Measurements from ENCODE around the gene MAGEB4.

Gene MAGEB4

GRCh38 chrX:30220661-30221060, 21.1 kb upstream of the MAGEB4 start:
- no peak for DNase-seq (ENCODE audit: low read depth, low spot score)
- TF ChIP-seq CTCF (IDR thresholded peaks at IDR 0.05; ENCODE audit: low read depth, low read length): no peak
- H3K4me3 ChIP-seq (ENCODE audit: low read depth, low read length): no peak overlapping the region
- in situ Hi-C loops (cut with HindIII; ENCODE audit: low sequenced_read_pairs): no loop called here

- no peak for DNase-seq (ENCODE audit: low read depth, low spot score)
- no peak overlapping the region for H3K4me3 ChIP-seq (ENCODE audit: low read depth, low read length)
- TF ChIP-seq CTCF (IDR thresholded peaks at IDR 0.05; ENCODE audit: low read depth, low read length): no peak
- in situ Hi-C loops (cut with HindIII; ENCODE audit: low sequenced_read_pairs): no loop called here
Measured at GRCh38 chrX:30224536-30224935, 17.3 kb upstream of the MAGEB4 start.

- no peak for TF ChIP-seq CTCF (IDR thresholded peaks at IDR 0.05; ENCODE audit: low read depth, low read length)
- in situ Hi-C loops (cut with HindIII; ENCODE audit: low sequenced_read_pairs): no loop called here
- no peak overlapping the region for H3K4me3 ChIP-seq (ENCODE audit: low read depth, low read length)
- no peak for DNase-seq (ENCODE audit: low read depth, low spot score)
Measured at GRCh38 chrX:30228526-30228925, 13.3 kb upstream of the MAGEB4 start.

GRCh38 chrX:30230395-30230794, 11.4 kb upstream of the MAGEB4 start, which contains the start of gene MAGEB3:
Gene MAGEB3, plus strand, starts transcription at chrX:30230657. Its CDS starts 5,268 bp downstream, at chrX:30235925.
- DNase-seq (ENCODE audit: low read depth, low spot score): no peak
- TF ChIP-seq CTCF (IDR thresholded peaks at IDR 0.05; ENCODE audit: low read depth, low read length): no peak
- in situ Hi-C loops (cut with HindIII; ENCODE audit: low sequenced_read_pairs): no loop called here
- H3K4me3 ChIP-seq (ENCODE audit: low read depth, low read length): no peak within 1 kb of the TSS

GRCh38 chrX:30246769-30247489, 5.1 kb downstream of the MAGEB4 start, which contains the start of gene MAGEB1:
Gene MAGEB1, plus strand, starts transcription at chrX:30247146. Its CDS starts 3,348 bp downstream, at chrX:30250494.
- in situ Hi-C loops (cut with HindIII; ENCODE audit: low sequenced_read_pairs): no loop called here
- no peak for TF ChIP-seq CTCF (IDR thresholded peaks at IDR 0.05; ENCODE audit: low read depth, low read length)
- H3K4me3 ChIP-seq (ENCODE audit: low read depth, low read length): no peak within 1 kb of the TSS
- no peak for DNase-seq (ENCODE audit: low read depth, low spot score)

GRCh38 chrX:30248854-30249253, 7.1 kb downstream of the MAGEB4 start:
- no peak overlapping the region for H3K4me3 ChIP-seq (ENCODE audit: low read depth, low read length)
- in situ Hi-C loops (cut with HindIII; ENCODE audit: low sequenced_read_pairs): no loop called here
- no peak for DNase-seq (ENCODE audit: low read depth, low spot score)
- TF ChIP-seq CTCF (IDR thresholded peaks at IDR 0.05; ENCODE audit: low read depth, low read length): no peak
